Measurements from ENCODE around the gene TFEC.

GRCh38 chr7:116064179-116064578, 33.6 kb upstream of the TFEC start:
- TF ChIP-seq GATA2 (IDR thresholded peaks at IDR 0.05; ENCODE audit: low read depth, low read length) (no peak), GATA3 (IDR thresholded peaks at IDR 0.05; ENCODE audit: low read depth, low read length) (no peak)
